ENCODE data around the gene ANKRD29.

GRCh38 chr18:23627970-23628369 lies 34.7 kb downstream of the ANKRD29 start:
- no peak for TF ChIP-seq CTCF (IDR thresholded peaks at IDR 0.05; ENCODE audit: low read depth, low read length)
- no peak for TF ChIP-seq POLR2A (IDR thresholded peaks at IDR 0.05; ENCODE audit: extremely low read depth, insufficient read length)
- no peak for TF ChIP-seq MYC (IDR thresholded peaks at IDR 0.05; ENCODE audit: low read depth, low read length)
- TF ChIP-seq MAX (IDR thresholded peaks at IDR 0.05; ENCODE audit: low read depth, low read length) = no peak
